ENCODE data around the gene COPE. TPM values are rescaled to one million over a fixed set of nuclear protein-coding genes. Genes with fewer than 3 reads are reported as not detected.

Gene COPE
- polyA plus RNA-seq (109 to 198 TPM (median 137 TPM) in 3 replicates), polyA minus RNA-seq (83.4 to 139 TPM (median 121 TPM) in 3 replicates)
- 51.6 TPM for polyA plus RNA-seq (2011; ENCODE audit: low read depth)
- polyA plus RNA-seq (2011; cell fraction: cytosol; rRNA removed) = 94.7 and 217 TPM in 2 replicates
- 78.8 and 124 TPM in 2 replicates for polyA plus RNA-seq (2011; cell fraction: nucleus; rRNA removed)
- 125 and 165 TPM in 2 replicates for polyA plus RNA-seq (2012; ENCODE audit: low replicate concordance)
- polyA minus RNA-seq (2011; cell fraction: cytosol; rRNA and poly(A)+ RNA removed) = 235 TPM
- polyA minus RNA-seq (2011; cell fraction: nucleus; rRNA and poly(A)+ RNA removed) = 62.3 and 70.8 TPM in 2 replicates

DNA sequence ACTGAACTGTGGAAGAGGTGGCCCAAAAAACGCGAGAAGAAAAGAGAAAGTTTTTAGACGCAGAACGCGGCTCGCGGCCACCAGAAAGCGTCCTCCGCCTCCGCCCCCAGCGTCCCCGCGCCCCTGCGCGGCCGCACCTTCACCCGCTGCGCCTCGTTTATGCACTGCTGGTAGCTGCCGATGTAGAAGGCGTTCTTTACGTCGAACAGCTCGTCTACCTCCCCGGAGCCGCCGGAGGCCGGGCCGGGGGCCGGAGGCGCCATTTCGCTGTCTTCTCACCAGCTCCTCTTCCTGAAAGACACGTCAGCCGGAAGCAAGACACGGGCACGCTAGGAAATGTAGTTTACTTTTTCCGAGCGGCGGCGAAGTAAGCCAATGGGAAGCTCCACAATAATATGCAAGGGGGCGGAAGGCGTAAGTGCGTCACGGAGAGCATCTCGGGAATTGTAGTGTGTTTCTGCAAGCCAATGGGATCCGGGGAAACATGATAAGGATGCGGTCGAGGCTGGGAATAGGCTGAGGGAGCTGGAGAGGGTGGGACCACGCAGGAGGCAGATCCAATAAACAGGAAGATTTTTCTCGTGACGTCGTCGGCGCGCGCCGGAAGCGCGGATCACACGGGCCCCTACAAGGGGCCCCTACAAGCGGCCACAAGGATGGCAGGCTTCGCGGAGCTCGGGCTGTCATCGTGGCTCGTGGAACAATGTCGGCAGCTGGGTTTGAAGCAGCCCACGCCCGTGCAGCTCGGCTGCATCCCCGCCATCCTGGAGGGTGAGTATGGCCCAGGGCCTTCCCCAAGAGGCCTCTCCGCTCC, at the start of gene COPE, which contains the start of gene DDX49:
Gene COPE, minus strand, starts transcription at position 302 of the 814 bp plus-strand sequence. Its CDS starts 39 bp downstream, at position 263.
Gene DDX49, plus strand, starts transcription at position 630 of the 814 bp plus-strand sequence. Its CDS starts 27 bp downstream, at position 657.
- Histone ChIP-seq H3K9me1 (ENCODE audit: control insufficient read depth, extremely low read depth, insufficient read depth, low read length) (no peaks in the 10 kb centered on the region), H3K4me3 (ENCODE audit: control insufficient read depth in 2 of 3, extremely low read depth in 1 of 3, insufficient read depth in 2 of 3, low read depth in 1 of 3, low read length in 3 of 3) (peak within 1 kb of the TSS; percentile 93 to 97 (median 93)), H3K9ac (ENCODE audit: control insufficient read depth, extremely low read depth, insufficient read depth, low read length) (peak within 1 kb of the TSS; percentile 99), H4K20me1 (ENCODE audit: control insufficient read depth, extremely low read depth, insufficient read depth, low read length) (peaks cover 1% of the 10 kb centered on the region), H2AFZ (ENCODE audit: control insufficient read depth, low read length) (peak within 1 kb of the TSS; percentile 85), H3K36me3 (ENCODE audit: control insufficient read depth in 2 of 2, extremely low read depth in 1 of 2, insufficient read depth in 2 of 2, low read length in 2 of 2) (peaks cover 12 to 24% of the 10 kb centered on the region in 2 experiments), H3K4me1 (ENCODE audit: control insufficient read depth, extremely low read depth, insufficient read depth, low read length) (peaks cover 11% of the 10 kb centered on the region), H3K27me3 (ENCODE audit: control insufficient read depth, extremely low read depth, insufficient read depth, low read length) (no peaks in the 10 kb centered on the region), H3K79me2 (ENCODE audit: control insufficient read depth, insufficient read depth, low read length) (peaks cover 56% of the 10 kb centered on the region), H3K27ac (ENCODE audit: control insufficient read depth, insufficient read depth, low read length) (peak within 1 kb of the TSS; percentile 96), H3K4me2 (ENCODE audit: control insufficient read depth, extremely low read depth, insufficient read depth, low read depth, low read length) (peak within 1 kb of the TSS; percentile 98), H3K9me3 (ENCODE audit: control insufficient read depth, low read depth, low read length) (no peaks in the 10 kb centered on the region)
- peak; percentile 97 for DNase-seq (ENCODE audit: low read depth, low spot score)
- no peak for TF ChIP-seq EZH2 (IDR thresholded peaks at IDR 0.05; ENCODE audit: low read length)
- TF ChIP-seq, protein P1, sequence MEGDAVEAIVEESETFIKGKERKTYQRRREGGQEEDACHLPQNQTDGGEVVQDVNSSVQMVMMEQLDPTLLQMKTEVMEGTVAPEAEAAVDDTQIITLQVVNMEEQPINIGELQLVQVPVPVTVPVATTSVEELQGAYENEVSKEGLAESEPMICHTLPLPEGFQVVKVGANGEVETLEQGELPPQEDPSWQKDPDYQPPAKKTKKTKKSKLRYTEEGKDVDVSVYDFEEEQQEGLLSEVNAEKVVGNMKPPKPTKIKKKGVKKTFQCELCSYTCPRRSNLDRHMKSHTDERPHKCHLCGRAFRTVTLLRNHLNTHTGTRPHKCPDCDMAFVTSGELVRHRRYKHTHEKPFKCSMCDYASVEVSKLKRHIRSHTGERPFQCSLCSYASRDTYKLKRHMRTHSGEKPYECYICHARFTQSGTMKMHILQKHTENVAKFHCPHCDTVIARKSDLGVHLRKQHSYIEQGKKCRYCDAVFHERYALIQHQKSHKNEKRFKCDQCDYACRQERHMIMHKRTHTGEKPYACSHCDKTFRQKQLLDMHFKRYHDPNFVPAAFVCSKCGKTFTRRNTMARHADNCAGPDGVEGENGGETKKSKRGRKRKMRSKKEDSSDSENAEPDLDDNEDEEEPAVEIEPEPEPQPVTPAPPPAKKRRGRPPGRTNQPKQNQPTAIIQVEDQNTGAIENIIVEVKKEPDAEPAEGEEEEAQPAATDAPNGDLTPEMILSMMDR (optimal IDR thresholded peaks at IDR 0.05 in 1 of 3, IDR thresholded peaks at IDR 0.05 in 1 of 3, conservative IDR thresholded peaks at IDR 0.05 in 1 of 3; ENCODE audit: extremely low read depth in 1 of 3, insufficient read depth in 2 of 3, low read length in 3 of 3) = no peak
- dilution Hi-C loops (cut with MboI; ENCODE audit: extremely low pct_ligation_motif_present, low sequenced_read_pairs) = no loop called here
- FAIRE-seq = peak; percentile 93

DNA sequence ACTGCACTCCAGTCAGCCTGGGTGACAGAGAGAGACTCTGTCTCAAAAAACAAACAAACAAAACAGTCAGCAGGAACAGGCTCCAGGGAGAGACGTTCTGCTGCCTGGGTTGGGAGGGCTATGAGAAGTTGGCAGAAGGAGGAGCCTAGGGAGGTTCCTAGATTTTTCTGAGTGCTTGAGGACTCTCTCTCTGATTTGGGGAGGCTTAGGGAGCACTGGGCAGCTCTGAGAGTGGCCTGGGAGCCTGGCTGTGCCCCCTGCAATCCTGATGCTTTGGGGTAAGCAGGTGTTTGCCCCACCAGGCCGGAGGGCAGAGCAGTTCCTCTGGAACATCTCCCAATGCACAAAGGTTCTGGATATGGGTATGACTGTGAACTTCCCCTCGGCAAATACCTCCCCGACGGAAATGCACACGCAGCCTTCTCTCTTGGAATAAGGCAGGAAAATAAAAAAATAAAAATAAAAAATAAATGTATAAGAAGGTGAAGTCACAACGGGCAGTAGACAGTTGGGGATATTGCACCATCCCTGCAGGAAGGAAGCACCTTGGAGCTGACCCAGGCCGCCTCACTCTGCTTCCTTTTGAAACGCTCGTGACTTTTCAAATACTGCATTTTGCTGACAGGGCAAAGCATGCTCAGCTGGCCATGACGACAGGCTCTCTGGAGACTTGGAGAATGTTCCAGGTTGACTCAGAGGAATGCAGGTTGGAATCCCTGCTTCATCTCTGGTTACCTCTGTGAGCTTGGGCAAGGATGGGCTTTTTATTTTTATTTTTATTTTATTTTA, 48.4 kb upstream of the COPE start:
- Histone ChIP-seq H3K27me3 (ENCODE audit: control insufficient read depth, extremely low read depth, insufficient read depth, low read length) (no peaks in the 10 kb centered on the region), H3K4me1 (ENCODE audit: control insufficient read depth, extremely low read depth, insufficient read depth, low read length) (peaks cover 7% of the 10 kb centered on the region), H3K9ac (ENCODE audit: control insufficient read depth, extremely low read depth, insufficient read depth, low read length) (no peak overlapping the region), H4K20me1 (ENCODE audit: control insufficient read depth, extremely low read depth, insufficient read depth, low read length) (no peaks in the 10 kb centered on the region), H2AFZ (ENCODE audit: control insufficient read depth, low read length) (no peak overlapping the region), H3K79me2 (ENCODE audit: control insufficient read depth, insufficient read depth, low read length) (no peaks in the 10 kb centered on the region), H3K27ac (ENCODE audit: control insufficient read depth, insufficient read depth, low read length) (no peak overlapping the region), H3K36me3 (ENCODE audit: control insufficient read depth in 2 of 2, extremely low read depth in 1 of 2, insufficient read depth in 2 of 2, low read length in 2 of 2) (no peaks in the 10 kb centered on the region), H3K9me3 (ENCODE audit: control insufficient read depth, low read depth, low read length) (no peaks in the 10 kb centered on the region), H3K9me1 (ENCODE audit: control insufficient read depth, extremely low read depth, insufficient read depth, low read length) (no peaks in the 10 kb centered on the region), H3K4me3 (ENCODE audit: control insufficient read depth in 2 of 3, extremely low read depth in 1 of 3, insufficient read depth in 2 of 3, low read depth in 1 of 3, low read length in 3 of 3) (no peak overlapping the region), H3K4me2 (ENCODE audit: control insufficient read depth, extremely low read depth, insufficient read depth, low read depth, low read length) (no peak overlapping the region)
- TF ChIP-seq EZH2 (IDR thresholded peaks at IDR 0.05; ENCODE audit: low read length) = no peak
- TF ChIP-seq, protein P1 (optimal IDR thresholded peaks at IDR 0.05 in 1 of 3, IDR thresholded peaks at IDR 0.05 in 1 of 3, conservative IDR thresholded peaks at IDR 0.05 in 1 of 3; ENCODE audit: extremely low read depth in 1 of 3, insufficient read depth in 2 of 3, low read length in 3 of 3) = no peak
- dilution Hi-C loops (cut with MboI; ENCODE audit: extremely low pct_ligation_motif_present, low sequenced_read_pairs) = no loop called here
- FAIRE-seq (no peak), DNase-seq (ENCODE audit: low read depth, low spot score) (no peak)
